Stimulated activated CD8-positive, alpha-beta memory T cell treated with anti-CD3 and anti-CD28 coated beads, Interleukin-15, amount 100 ng/mL, for 24 hours (primary cell): Measurements from ENCODE around the gene RYR1.
"Not testable (repeated sequence)": the region's sequence is repeated elsewhere in the genome, so short reads cannot be mapped to it uniquely, and the experiment has no call there.

Experiments
- DNase-seq: peaks from one replicate; pipeline ENCODE4 v3.0.0-alpha.2; 2020; ENCODE audit warnings: low read depth

The RYR1 gene

GRCh38 chr19:38427035-38427677 lies 6.3 kb upstream of the RYR1 start:
- DNase-seq: not testable (repeated sequence)

- DNase-seq: no peak
Measured at GRCh38 chr19:38429055-38429810, 4.3 kb upstream of the RYR1 start.

- DNase-seq: no peak
Measured at GRCh38 chr19:38429811-38430156, 3.7 kb upstream of the RYR1 start.

GRCh38 chr19:38430931-38431330 lies 2.6 kb upstream of the RYR1 start:
- DNase-seq: no peak

- no peak for DNase-seq
Measured at GRCh38 chr19:38434549-38435051, 1.1 kb downstream of the RYR1 start.

- DNase-seq: no peak
Measured at GRCh38 chr19:38437295-38437694, 3.8 kb downstream of the RYR1 start.

GRCh38 chr19:38437917-38438316 lies 4.4 kb downstream of the RYR1 start:
- no peak for DNase-seq

GRCh38 chr19:38440592-38440991 lies 7.1 kb downstream of the RYR1 start:
- no peak for DNase-seq

GRCh38 chr19:38441657-38442348 lies 8.3 kb downstream of the RYR1 start:
- DNase-seq: no peak

- no peak for DNase-seq
Measured at GRCh38 chr19:38442736-38443135, 9.2 kb downstream of the RYR1 start.

GRCh38 chr19:38443458-38443999 lies 10.0 kb downstream of the RYR1 start:
- no peak for DNase-seq

- DNase-seq: no peak
Measured at GRCh38 chr19:38444026-38444425, 10.5 kb downstream of the RYR1 start.

GRCh38 chr19:38445362-38445761 lies 11.9 kb downstream of the RYR1 start:
- no peak for DNase-seq

- DNase-seq: no peak
Measured at GRCh38 chr19:38448225-38448624, 14.7 kb downstream of the RYR1 start.

GRCh38 chr19:38449518-38449917 lies 16.0 kb downstream of the RYR1 start:
- no peak for DNase-seq

GRCh38 chr19:38451036-38451435 lies 17.5 kb downstream of the RYR1 start:
- no peak for DNase-seq

GRCh38 chr19:38451629-38452028 lies 18.1 kb downstream of the RYR1 start:
- DNase-seq: no peak

GRCh38 chr19:38452430-38453366 lies 19.2 kb downstream of the RYR1 start:
- DNase-seq: no peak

GRCh38 chr19:38453596-38453995 lies 20.1 kb downstream of the RYR1 start:
- no peak for DNase-seq

- DNase-seq: no peak
Measured at GRCh38 chr19:38455031-38455430, 21.5 kb downstream of the RYR1 start.

- no peak for DNase-seq
Measured at GRCh38 chr19:38457202-38457601, 23.7 kb downstream of the RYR1 start.
